Muscle of leg (tissue), 11 donors: Measurements from ENCODE around the gene MOB3C. TPM values are rescaled to one million over a fixed set of nuclear protein-coding genes. Genes with fewer than 3 reads are reported as not detected.

ENCODE experiments used
- DNase-seq: peaks from one replicate; pipeline ENCODE4 v3.0.0; 2013
- H3K27ac ChIP-seq: one replicate; pipeline ENCODE4 v1.5.1; 2013; ENCODE audit warnings: mild to moderate bottlenecking, low read length, control low read depth
- H3K27me3 ChIP-seq: one replicate; pipeline ENCODE4 v1.6.1; 2013; ENCODE audit warnings: low read length; ENCODE audit not compliant: control insufficient read depth, insufficient read depth
- H3K36me3 ChIP-seq: one replicate; pipeline ENCODE4 v1.6.1; 2013; ENCODE audit warnings: low read length; ENCODE audit not compliant: control insufficient read depth, insufficient read depth
- H3K4me1 ChIP-seq: one replicate; pipeline ENCODE4 v1.6.1; 2013; ENCODE audit warnings: low read length; ENCODE audit not compliant: control insufficient read depth, insufficient read depth
- H3K4me3 ChIP-seq: one replicate; pipeline ENCODE4 v1.5.1; 2013; ENCODE audit warnings: low read length, control low read depth
- H3K9me3 ChIP-seq: replicated peaks from 2 replicates; pipeline ENCODE4 v1.6.1; 2013; ENCODE audit warnings: low read depth, low read length; ENCODE audit not compliant: control insufficient read depth
- WGBS: methylation state at CpG from one replicate; pipeline ENCODE4 v1.1.5; 2013; ENCODE audit warnings: missing lambda C conversion rate; ENCODE audit not compliant: insufficient coverage; 5-methylcytosine and 5-hydroxymethylcytosine counted together
- polyA plus RNA-seq, 8 donors: library from polyadenylated mRNA; unstranded; fragments of 120-200 nt; gene quantifications; one replicate each; pipeline versions ENCODE4 v1.2.1 to v1.2.3, GENCODE V29; 2013; ENCODE audit warnings: inconsistent platforms in 1 of 8, low replicate concordance in 1 of 8; ENCODE audit not compliant: insufficient read length in 8 of 8, insufficient read depth in 1 of 8
- total RNA-seq: library from RNA; stranded (reverse); fragments of 120-200 nt; gene quantifications from one replicate; pipeline ENCODE4 v1.2.4, GENCODE V29; 2013

Gene MOB3C
- total and polyA plus RNA-seq, 9 donors, result 11.9 to 14.2 (median 12.6) TPM

GRCh38 chr1:46643368-46643775 is 26.8 kb upstream of the MOB3C start:
- Histone ChIP-seq H3K9me3 (no peaks in the 10 kb centered on the region), H3K27me3 (no peaks in the 10 kb centered on the region), H3K4me3 (no peak overlapping the region), H3K36me3 (peaks cover 29% of the 10 kb centered on the region), H3K4me1 (no peaks in the 10 kb centered on the region), H3K27ac (no peak overlapping the region)
- DNase-seq, result no peak

- Histone ChIP-seq H3K27ac (no peak overlapping the region), H3K9me3 (no peaks in the 10 kb centered on the region), H3K4me1 (no peaks in the 10 kb centered on the region), H3K27me3 (no peaks in the 10 kb centered on the region), H3K4me3 (no peak overlapping the region), H3K36me3 (peaks cover 24% of the 10 kb centered on the region)
- no peak for DNase-seq
Observed at GRCh38 chr1:46642115-46642680, 25.6 kb upstream of the MOB3C start.

- Histone ChIP-seq H3K4me3 (no peak overlapping the region), H3K27ac (no peak overlapping the region), H3K9me3 (no peaks in the 10 kb centered on the region), H3K4me1 (no peaks in the 10 kb centered on the region), H3K27me3 (no peaks in the 10 kb centered on the region), H3K36me3 (peaks cover 35% of the 10 kb centered on the region)
- no CpG with 5 or more reads among the region's 1 CpG for WGBS
- DNase-seq, result no peak
Observed at GRCh38 chr1:46639547-46639946, 22.9 kb upstream of the MOB3C start.

- Histone ChIP-seq H3K27me3 (no peaks in the 10 kb centered on the region), H3K4me1 (no peaks in the 10 kb centered on the region), H3K9me3 (no peaks in the 10 kb centered on the region), H3K36me3 (peaks cover 41% of the 10 kb centered on the region), H3K27ac (no peak overlapping the region), H3K4me3 (no peak overlapping the region)
- DNase-seq, result no peak
Observed at GRCh38 chr1:46638921-46639320, 22.3 kb upstream of the MOB3C start.

- H3K9me3 ChIP-seq, result no peaks in the 10 kb centered on the region
- no peaks in the 10 kb centered on the region for H3K27me3 ChIP-seq
- no CpG with 5 or more reads among the region's 2 CpGs for WGBS
- no peak overlapping the region for H3K4me3 ChIP-seq
- H3K36me3 ChIP-seq, result peaks cover 46% of the 10 kb centered on the region
- H3K4me1 ChIP-seq, result no peaks in the 10 kb centered on the region
- H3K27ac ChIP-seq, result no peak overlapping the region
- peak; percentile 36 for DNase-seq
Observed at GRCh38 chr1:46637444-46638083, 21.0 kb upstream of the MOB3C start.

- H3K27me3 ChIP-seq, result no peaks in the 10 kb centered on the region
- WGBS, result 100% methylated on average over 1 of the region's 2 CpGs
- H3K36me3 ChIP-seq, result peaks cover 48% of the 10 kb centered on the region
- no peak for DNase-seq
- no peak overlapping the region for H3K27ac ChIP-seq
- no peaks in the 10 kb centered on the region for H3K4me1 ChIP-seq
- no peak overlapping the region for H3K4me3 ChIP-seq
- H3K9me3 ChIP-seq, result no peaks in the 10 kb centered on the region
Observed at GRCh38 chr1:46635205-46635604, 18.6 kb upstream of the MOB3C start.

- Histone ChIP-seq H3K9me3 (no peaks in the 10 kb centered on the region), H3K27ac (no peak overlapping the region), H3K4me3 (no peak overlapping the region), H3K27me3 (no peaks in the 10 kb centered on the region), H3K36me3 (peaks cover 44% of the 10 kb centered on the region), H3K4me1 (no peaks in the 10 kb centered on the region)
- no peak for DNase-seq
- 86% methylated on average over 1 of the region's 2 CpGs for WGBS
Observed at GRCh38 chr1:46630719-46631118, 14.1 kb upstream of the MOB3C start.

- Histone ChIP-seq H3K27me3 (no peaks in the 10 kb centered on the region), H3K4me3 (no peak overlapping the region), H3K36me3 (no peaks in the 10 kb centered on the region), H3K4me1 (no peaks in the 10 kb centered on the region), H3K27ac (no peak overlapping the region), H3K9me3 (no peaks in the 10 kb centered on the region)
- no peak for DNase-seq
- 43% methylated on average over 1 of the region's 4 CpGs for WGBS
Observed at GRCh38 chr1:46623743-46624644, 7.4 kb upstream of the MOB3C start.

GRCh38 chr1:46622344-46622743 is 5.7 kb upstream of the MOB3C start:
- Histone ChIP-seq H3K27me3 (peaks cover 3% of the 10 kb centered on the region), H3K36me3 (no peaks in the 10 kb centered on the region), H3K9me3 (no peaks in the 10 kb centered on the region), H3K4me3 (no peak overlapping the region), H3K4me1 (peaks cover under 1% of the 10 kb centered on the region), H3K27ac (no peak overlapping the region)
- peak; percentile 35 for DNase-seq
- 31% methylated on average over 3 of the region's 3 CpGs for WGBS

- Histone ChIP-seq H3K9me3 (no peaks in the 10 kb centered on the region), H3K27me3 (peaks cover 3% of the 10 kb centered on the region), H3K27ac (no peak overlapping the region), H3K4me3 (no peak overlapping the region), H3K4me1 (peaks cover 4% of the 10 kb centered on the region), H3K36me3 (no peaks in the 10 kb centered on the region)
- WGBS, result 63% methylated on average over 2 of the region's 7 CpGs
- DNase-seq, result no peak
Observed at GRCh38 chr1:46621930-46622329, 5.3 kb upstream of the MOB3C start.
